ENCODE measurements around the gene FAM193A.
"Not testable (repeated sequence)": the region's sequence is repeated elsewhere in the genome, so short reads cannot be mapped to it uniquely, and the experiment has no call there.

FAM193A gene

GRCh38 chr4:2771264-2771663 is 234.8 kb downstream of the FAM193A start:
- Histone ChIP-seq H3K9me3 (peaks cover 39% of the 10 kb centered on the region), H3K4me2 (no peak overlapping the region), H4K20me1 (no peaks in the 10 kb centered on the region), H3K4me1 (no peaks in the 10 kb centered on the region), H3K27me3 (no peaks in the 10 kb centered on the region), H3K27ac (no peak overlapping the region), H3K36me3 (no peaks in the 10 kb centered on the region), H3K9ac (no peak overlapping the region), H3K4me3 (no peak overlapping the region)
- TF ChIP-seq Cebpa-rat (IDR thresholded peaks at IDR 0.05): no peak

GRCh38 chr4:2780643-2781042 is 244.2 kb downstream of the FAM193A start:
- H3K4me1 ChIP-seq: not testable (repeated sequence)

GRCh38 chr4:2781911-2782310 is 245.5 kb downstream of the FAM193A start:
- H3K9me3 ChIP-seq: peaks cover 25% of the 10 kb centered on the region
- TF ChIP-seq Cebpa-rat (IDR thresholded peaks at IDR 0.05): no peak
- no peaks in the 10 kb centered on the region for H3K27me3 ChIP-seq
- H3K27ac ChIP-seq: no peak overlapping the region
- no peak overlapping the region for H3K9ac ChIP-seq
- no peak overlapping the region for H3K4me2 ChIP-seq
- peaks cover 19% of the 10 kb centered on the region for H3K4me1 ChIP-seq
- no peaks in the 10 kb centered on the region for H3K36me3 ChIP-seq
- H3K4me3 ChIP-seq: no peak overlapping the region
- H4K20me1 ChIP-seq: no peaks in the 10 kb centered on the region

More at GRCh38 chr4:2780643-2781042, 244.2 kb downstream of the FAM193A start:
- not testable (repeated sequence) for H3K4me3 ChIP-seq, H3K36me3 ChIP-seq, H3K27me3 ChIP-seq, H4K20me1 ChIP-seq, H3K27ac ChIP-seq, H3K9ac ChIP-seq, H3K4me2 ChIP-seq
- peaks cover 25% of the 10 kb centered on the region for H3K9me3 ChIP-seq

Measured in BLaER1 (cell line).